Body of pancreas (tissue), 4 donors: ENCODE measurements around the gene LHFPL6.

ENCODE experiments used
- CTCF ChIP-seq, 7 experiments: fragments of 450-650 bp in 4 of 7; fragments of 200-600 bp in 3 of 7; sonication (generic) in 3 of 7; IDR thresholded peaks; one replicate each; pipeline ENCODE4 v1.5.1; 2016 to 2019; ENCODE audit warnings: antibody characterized with exemption in 7 of 7
- POLR2A ChIP-seq, 3 donors: fragments of 450-650 bp; IDR thresholded peaks; one replicate each; pipeline ENCODE4 v1.6.1; 2016; ENCODE audit warnings: antibody characterized with exemption in 3 of 3, mild to moderate bottlenecking in 2 of 3

- no peak for TF ChIP-seq CTCF (IDR thresholded peaks at IDR 0.05)
- TF ChIP-seq POLR2A (IDR thresholded peaks at IDR 0.05) = no peak
These were observed 74.4 kb downstream of the LHFPL6 start for GRCh38 chr13:39528661-39528980.
